Ascending aorta (tissue), 2 donors: ENCODE results near the gene CA4. TPM values are rescaled to one million over a fixed set of nuclear protein-coding genes. Genes with fewer than 3 reads are reported as not detected.
A peak's percentile ranks its signal among the peaks of the same experiment; 100 is the strongest.
"Not testable (repeated sequence)": the region's sequence is repeated elsewhere in the genome, so short reads cannot be mapped to it uniquely, and the experiment has no call there.

Source experiments
- DNase-seq, 2 donors: peaks; one replicate each; pipeline ENCODE4 v3.0.0-alpha.2; 2019; ENCODE audit warnings: low spot score in 2 of 2
- H3K27ac ChIP-seq, 2 donors: fragments of 200-600 bp; sonication (generic); one replicate each; pipeline ENCODE4 v1.5.1; 2016 to 2017; ENCODE audit warnings: mild to moderate bottlenecking in 1 of 2
- H3K27me3 ChIP-seq: fragments of 200-600 bp; sonication (generic); one replicate; pipeline ENCODE4 v1.5.1; 2017
- H3K36me3 ChIP-seq, 2 donors: fragments of 200-600 bp; sonication (generic); one replicate each; pipeline ENCODE4 v1.5.1; 2016
- H3K4me1 ChIP-seq, 2 donors: fragments of 200-600 bp; sonication (generic); one replicate each; pipeline ENCODE4 v1.5.1; 2016 to 2017; ENCODE audit warnings: mild to moderate bottlenecking in 1 of 2
- H3K4me3 ChIP-seq, 2 donors: fragments of 200-600 bp; sonication (generic); one replicate each; pipeline ENCODE4 v1.5.1; 2016 to 2017; ENCODE audit warnings: mild to moderate bottlenecking in 1 of 2
- H3K9me3 ChIP-seq, 2 donors: fragments of 200-600 bp; sonication (generic); one replicate each; pipeline ENCODE4 v1.5.1; 2016
- intact Hi-C: fragments of 100-400 bp; cut with DNase I; formaldehyde crosslinking; loops from one replicate; pipeline ENCODE4 v1.15.1; 2023
- total RNA-seq: library from RNA; depleted of rRNA; stranded (reverse); fragments of >200 nt; gene quantifications from one replicate; pipeline ENCODE4 v1.1.0, GENCODE V29; 2016
- TF ChIP-seq, protein P1 (sequence below), 3 experiments: fragments of 200-600 bp in 2 of 3; fragments of 450-650 bp in 1 of 3; sonication (generic) in 2 of 3; IDR thresholded peaks; one replicate each; pipeline ENCODE4 v1.5.1; 2016 to 2019; ENCODE audit warnings: antibody characterized with exemption in 3 of 3, mild to moderate bottlenecking in 1 of 3, moderate library complexity in 1 of 3

The CA4 gene
- total RNA-seq = 35.3 TPM

DNA sequence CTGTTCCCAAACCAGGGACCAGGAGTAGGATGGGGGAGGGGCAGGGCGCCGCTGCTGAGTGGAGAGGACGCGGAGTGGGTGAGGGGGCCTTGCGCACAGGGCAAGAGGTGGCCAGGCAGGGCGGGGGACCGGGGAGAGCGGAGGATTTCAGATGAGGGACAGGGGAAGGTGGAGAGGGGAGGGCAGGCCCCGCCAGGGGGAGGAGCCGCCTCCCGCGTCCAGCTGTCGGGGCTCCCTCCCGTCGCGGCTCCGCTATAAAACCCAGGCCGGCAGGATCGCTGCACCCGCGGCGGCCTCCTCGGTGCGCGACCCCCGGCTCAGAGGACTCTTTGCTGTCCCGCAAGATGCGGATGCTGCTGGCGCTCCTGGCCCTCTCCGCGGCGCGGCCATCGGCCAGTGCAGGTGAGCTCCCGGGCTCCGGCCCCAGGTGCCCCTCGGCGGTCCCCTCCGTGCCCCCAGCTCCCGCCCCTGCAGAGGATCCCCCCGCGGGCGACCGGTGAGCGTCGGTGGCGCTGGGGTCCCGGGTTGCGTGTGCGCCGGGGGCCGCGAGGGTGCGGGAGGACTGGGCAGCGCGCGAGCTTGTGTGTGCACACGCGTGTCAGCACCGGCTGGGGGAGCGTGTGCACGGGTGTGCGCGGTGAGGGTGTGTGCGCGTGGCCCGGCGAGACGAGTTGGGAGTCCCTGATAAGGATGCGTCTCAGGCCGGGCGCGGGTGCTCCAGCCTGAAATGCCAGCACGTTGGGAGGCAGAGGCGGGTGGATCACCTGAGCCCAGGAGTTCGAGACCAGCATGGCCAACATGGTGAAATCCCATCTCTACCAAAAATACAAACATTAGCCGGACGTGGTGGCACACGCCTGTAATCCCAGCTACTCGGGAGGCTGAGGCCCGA, at the start of gene CA4:
Gene CA4, plus strand, starts transcription at position 283 of the 892 bp plus-strand sequence. Its CDS starts 62 bp downstream, at position 345.
- no peaks in the 10 kb centered on the region for H3K9me3 ChIP-seq
- H3K36me3 ChIP-seq = no peaks in the 10 kb centered on the region
- H3K27ac ChIP-seq = no peak within 1 kb of the TSS
- intact Hi-C loops = loop anchor here (10.0 kb wide), 1 partner anchor 285 kb away; no protein-coding TSS in a partner anchor
- no peak for DNase-seq
- TF ChIP-seq, protein P1, sequence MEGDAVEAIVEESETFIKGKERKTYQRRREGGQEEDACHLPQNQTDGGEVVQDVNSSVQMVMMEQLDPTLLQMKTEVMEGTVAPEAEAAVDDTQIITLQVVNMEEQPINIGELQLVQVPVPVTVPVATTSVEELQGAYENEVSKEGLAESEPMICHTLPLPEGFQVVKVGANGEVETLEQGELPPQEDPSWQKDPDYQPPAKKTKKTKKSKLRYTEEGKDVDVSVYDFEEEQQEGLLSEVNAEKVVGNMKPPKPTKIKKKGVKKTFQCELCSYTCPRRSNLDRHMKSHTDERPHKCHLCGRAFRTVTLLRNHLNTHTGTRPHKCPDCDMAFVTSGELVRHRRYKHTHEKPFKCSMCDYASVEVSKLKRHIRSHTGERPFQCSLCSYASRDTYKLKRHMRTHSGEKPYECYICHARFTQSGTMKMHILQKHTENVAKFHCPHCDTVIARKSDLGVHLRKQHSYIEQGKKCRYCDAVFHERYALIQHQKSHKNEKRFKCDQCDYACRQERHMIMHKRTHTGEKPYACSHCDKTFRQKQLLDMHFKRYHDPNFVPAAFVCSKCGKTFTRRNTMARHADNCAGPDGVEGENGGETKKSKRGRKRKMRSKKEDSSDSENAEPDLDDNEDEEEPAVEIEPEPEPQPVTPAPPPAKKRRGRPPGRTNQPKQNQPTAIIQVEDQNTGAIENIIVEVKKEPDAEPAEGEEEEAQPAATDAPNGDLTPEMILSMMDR (IDR thresholded peaks at IDR 0.05) = no peak
- H3K27me3 ChIP-seq = peaks cover 21% of the 10 kb centered on the region
- H3K4me1 ChIP-seq = peaks cover 0 to 3% of the 10 kb centered on the region in 2 donors
- H3K4me3 ChIP-seq = peak within 1 kb of the TSS; percentile 43 to 48

DNA sequence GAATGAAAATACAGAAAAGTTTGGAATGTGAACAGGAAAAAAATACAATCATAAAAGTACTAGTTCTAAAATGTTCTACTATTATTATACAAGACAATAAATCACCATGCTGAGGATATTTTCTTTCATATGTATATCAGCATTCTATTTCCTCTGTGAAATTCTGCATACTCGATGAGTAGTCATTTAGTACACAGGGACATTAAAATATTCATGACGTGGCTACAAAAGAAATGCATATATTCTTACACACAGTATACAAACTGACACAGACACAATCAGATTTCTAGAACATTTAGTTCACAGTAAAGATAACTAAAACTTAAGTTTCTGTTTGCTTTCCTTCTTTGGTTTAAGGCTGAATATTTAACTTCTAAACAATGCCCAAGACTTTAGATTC, 49.2 kb upstream of the CA4 start:
- H3K9me3 ChIP-seq, H3K4me3 ChIP-seq, DNase-seq, H3K27me3 ChIP-seq, H3K36me3 ChIP-seq, H3K27ac ChIP-seq, H3K4me1 ChIP-seq: not testable (repeated sequence)
- intact Hi-C loops = loop anchor here (10.0 kb wide), 2 partner anchors 334 to 464 kb away; no protein-coding TSS in a partner anchor

DNA sequence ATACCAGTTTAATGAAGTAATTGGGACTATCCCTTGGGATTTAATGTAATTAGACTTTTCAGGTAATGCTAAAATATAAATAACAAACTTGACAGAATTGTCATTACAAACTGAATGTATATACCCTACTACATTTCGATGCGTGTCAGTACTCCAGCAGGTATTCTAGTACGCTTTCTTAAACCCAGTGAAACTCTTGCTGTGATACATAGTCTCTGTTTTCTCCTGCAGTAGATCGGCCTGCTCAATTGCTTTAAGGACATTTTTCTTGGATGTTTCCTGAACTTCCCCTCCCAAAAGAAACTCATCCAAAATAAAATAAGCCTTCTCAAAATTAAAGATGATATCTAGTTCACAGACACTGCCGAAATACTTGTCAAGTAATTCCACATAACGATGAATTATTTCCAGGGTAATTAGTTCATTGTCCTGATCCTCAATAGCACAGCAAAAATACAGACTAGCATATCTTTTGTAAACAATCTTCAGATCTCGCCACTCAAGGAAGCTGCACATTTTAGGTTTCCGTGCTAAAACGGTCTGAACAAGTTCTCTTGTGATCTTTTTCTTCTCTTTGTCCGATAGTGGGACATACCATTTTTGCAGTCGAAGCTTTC, 47.6 kb upstream of the CA4 start:
- not testable (repeated sequence) for H3K4me1 ChIP-seq, H3K27ac ChIP-seq, H3K27me3 ChIP-seq, DNase-seq, H3K9me3 ChIP-seq, H3K36me3 ChIP-seq
- peak overlapping the region; percentile 30 to 40 for H3K4me3 ChIP-seq
- intact Hi-C loops = loop anchor here (10.0 kb wide), 2 partner anchors 333 to 463 kb away; no protein-coding TSS in a partner anchor

DNA sequence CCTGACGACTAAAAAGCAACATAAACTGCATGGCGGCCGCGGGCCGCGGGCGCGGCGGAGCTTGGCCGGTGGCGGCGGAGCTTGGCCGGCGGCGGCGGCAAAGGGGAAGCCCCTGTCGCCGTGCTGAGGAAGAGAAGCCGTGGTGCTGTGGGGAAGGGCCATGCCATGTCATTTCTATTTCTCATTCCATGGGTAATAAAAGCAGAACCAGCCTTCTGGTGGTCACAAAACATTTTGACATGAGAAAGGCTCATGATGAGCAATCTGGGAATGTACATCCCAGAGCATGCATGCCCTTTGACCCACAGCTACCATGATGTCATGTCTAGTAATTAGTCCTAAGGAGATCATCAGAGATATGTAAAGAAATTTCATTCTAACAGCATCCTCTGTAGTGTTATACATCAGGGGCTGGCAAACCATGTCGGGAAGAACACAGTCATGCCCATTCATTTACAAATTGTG, 47.1 kb upstream of the CA4 start:
- H3K27ac ChIP-seq = no peak overlapping the region
- no peaks in the 10 kb centered on the region for H3K36me3 ChIP-seq
- H3K27me3 ChIP-seq = no peaks in the 10 kb centered on the region
- intact Hi-C loops = loop anchor here (10.0 kb wide), 2 partner anchors 332 to 462 kb away; no protein-coding TSS in a partner anchor
- H3K9me3 ChIP-seq = no peaks in the 10 kb centered on the region
- H3K4me1 ChIP-seq = no peaks in the 10 kb centered on the region
- H3K4me3 ChIP-seq = peak overlapping the region; percentile 30 to 40
- DNase-seq = no peak
- TF ChIP-seq, protein P1 (IDR thresholded peaks at IDR 0.05) = no peak

DNA sequence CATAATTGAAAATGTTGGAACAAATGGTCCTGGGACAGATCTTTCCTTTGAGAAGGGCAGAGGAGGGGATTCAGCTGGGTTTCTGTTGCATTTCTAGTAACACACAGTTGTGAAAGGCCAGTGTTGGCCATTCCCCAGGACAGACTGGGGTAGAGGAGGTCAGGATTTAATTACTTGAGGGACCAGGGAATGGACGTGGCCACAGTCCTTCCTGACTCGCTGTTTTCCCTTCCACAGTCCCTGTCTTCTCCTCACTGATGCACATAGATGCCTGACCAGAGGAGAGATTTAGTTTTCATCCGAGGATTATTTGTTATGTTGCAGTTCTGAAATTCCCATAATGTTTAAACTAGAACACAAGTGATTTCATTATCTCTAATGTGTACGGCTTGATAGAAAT, 45.8 kb upstream of the CA4 start:
- TF ChIP-seq, protein P1 (IDR thresholded peaks at IDR 0.05) = no peak
- Histone ChIP-seq H3K27me3 (no peaks in the 10 kb centered on the region), H3K4me3 (no peak overlapping the region), H3K9me3 (no peaks in the 10 kb centered on the region), H3K36me3 (no peaks in the 10 kb centered on the region), H3K4me1 (no peaks in the 10 kb centered on the region), H3K27ac (no peak overlapping the region)
- intact Hi-C loops = loop anchor here (10.0 kb wide), 2 partner anchors 331 to 461 kb away; no protein-coding TSS in a partner anchor
- DNase-seq = no peak

DNA sequence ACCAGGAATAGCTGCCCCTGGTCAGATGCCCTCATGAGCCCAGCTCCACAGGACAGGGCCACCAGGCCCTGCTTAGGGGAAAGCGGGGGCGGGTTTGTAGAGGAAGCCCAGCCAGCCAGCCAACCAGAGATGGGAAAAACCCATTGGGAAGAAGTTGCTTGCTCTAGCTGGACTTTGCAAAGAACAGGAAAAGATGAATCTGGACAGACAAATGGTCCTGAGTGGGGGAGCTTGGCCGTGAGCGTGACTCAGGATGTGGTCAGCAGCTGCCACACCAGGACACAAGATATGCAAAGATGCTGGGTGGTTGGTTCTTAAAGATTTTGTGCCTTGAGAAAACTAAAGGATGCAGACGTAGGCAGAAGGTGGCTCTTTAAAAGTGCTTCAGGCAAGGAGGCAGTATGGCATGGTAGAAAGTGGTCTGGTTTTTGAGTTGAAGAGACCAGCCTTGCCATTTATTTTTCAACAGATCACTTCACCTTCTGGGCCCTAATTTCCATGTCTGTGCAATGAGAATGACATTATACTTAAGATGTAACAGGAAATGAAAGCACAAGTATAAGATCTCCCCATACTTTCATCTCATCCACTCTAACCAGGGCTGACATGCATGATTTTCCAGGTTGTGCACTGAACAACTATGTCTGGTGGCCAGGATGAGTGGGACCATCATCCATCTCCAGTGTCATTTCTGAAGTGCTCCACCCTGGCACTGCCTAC, 43.3 kb upstream of the CA4 start:
- Histone ChIP-seq H3K36me3 (no peaks in the 10 kb centered on the region), H3K27ac (no peak overlapping the region), H3K4me3 (no peak overlapping the region), H3K27me3 (no peaks in the 10 kb centered on the region), H3K9me3 (no peaks in the 10 kb centered on the region), H3K4me1 (no peaks in the 10 kb centered on the region)
- intact Hi-C loops = loop anchor here (10.0 kb wide), 2 partner anchors 328 to 458 kb away; no protein-coding TSS in a partner anchor
- DNase-seq = no peak
- TF ChIP-seq, protein P1 (IDR thresholded peaks at IDR 0.05) = no peak
